ENCODE results near the gene TMEM44.
"Not testable (repeated sequence)": the region's sequence is repeated elsewhere in the genome, so short reads cannot be mapped to it uniquely, and the experiment has no call there.

Gene TMEM44

GRCh38 chr3:194554473-194555123 is 78.6 kb downstream of the TMEM44 start:
- no peak for DNase-seq (ENCODE audit: low spot score)

DNA sequence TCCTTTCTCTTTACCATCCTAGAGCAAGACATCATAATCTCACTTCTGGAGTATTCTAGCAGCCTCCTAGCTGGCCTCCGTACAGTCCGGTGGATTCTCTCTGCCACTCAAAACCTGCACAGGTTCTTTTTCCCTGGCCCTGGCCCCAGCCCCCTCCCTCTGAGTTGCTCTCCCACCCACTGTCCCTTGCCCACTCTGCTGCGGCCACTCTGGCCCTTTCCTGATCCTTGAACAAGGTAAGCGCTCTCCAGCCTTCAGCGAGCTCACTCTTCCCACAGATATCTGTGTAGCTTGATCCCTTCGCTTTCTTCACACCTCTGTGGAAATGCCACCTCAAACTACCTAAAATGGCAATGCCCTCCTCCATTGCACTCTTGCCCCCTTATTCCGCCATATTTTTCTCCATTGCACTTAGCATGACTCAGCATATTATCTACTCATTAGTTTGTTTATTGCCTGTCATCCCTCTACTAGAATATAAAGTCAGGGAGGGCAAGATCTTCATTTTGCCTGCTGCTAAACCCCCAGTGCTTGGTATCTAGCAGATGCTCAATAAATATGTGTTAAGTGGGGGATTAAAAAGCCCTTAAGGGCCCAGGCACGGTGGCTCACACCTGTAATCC is 80.8 kb downstream of the TMEM44 start:
- no peak for DNase-seq (ENCODE audit: low spot score)

DNA sequence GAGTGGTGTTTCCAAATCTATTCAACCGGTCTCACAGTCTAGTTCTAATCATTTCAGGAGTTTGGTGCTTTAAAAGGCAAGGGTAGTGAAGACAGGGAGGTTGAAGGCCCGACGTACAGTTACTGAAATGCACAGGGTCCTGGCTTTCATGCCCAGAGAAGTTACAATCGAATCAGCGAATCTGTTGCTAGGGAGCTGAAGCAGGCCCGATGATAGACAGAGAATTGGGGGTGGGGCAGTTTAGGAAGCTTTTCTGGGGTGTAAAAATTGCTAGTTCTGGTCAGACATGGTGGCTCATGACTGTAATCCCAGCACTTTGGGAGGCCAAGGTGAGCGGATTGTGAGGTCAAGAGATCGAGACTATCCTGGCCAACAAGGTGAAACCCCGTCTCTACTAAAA is 83.4 kb downstream of the TMEM44 start:
- no peak for DNase-seq (ENCODE audit: low spot score)

- no peak for DNase-seq (ENCODE audit: low spot score)
Measured at GRCh38 chr3:194548346-194549321, 84.6 kb downstream of the TMEM44 start.

GRCh38 chr3:194547042-194547441 is 86.2 kb downstream of the TMEM44 start:
- DNase-seq (ENCODE audit: low spot score), result no peak

GRCh38 chr3:194545538-194545937 is 87.7 kb downstream of the TMEM44 start:
- not testable (repeated sequence) for DNase-seq (ENCODE audit: low spot score)

- DNase-seq (ENCODE audit: low spot score), result no peak
Measured at GRCh38 chr3:194543550-194543949, 89.7 kb downstream of the TMEM44 start.

DNA sequence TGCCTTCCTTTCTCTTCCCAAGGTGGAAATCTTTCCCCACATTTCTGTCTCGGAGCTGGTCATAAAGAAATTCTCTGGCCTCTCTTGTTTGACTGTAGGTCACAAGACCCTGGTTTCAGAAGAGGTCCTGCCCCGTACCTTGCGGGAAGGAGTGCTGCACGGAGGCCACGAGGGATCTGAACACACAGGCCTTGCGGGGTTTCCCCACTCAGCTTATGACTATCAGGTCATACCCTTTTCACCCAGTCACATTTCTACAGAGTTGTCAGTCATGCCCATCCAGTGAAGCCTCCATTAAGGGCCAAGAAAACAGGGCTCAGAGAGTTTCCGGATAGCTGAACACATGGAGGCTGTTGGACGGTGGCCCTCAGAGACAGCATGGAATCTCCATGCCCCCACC is 91.7 kb downstream of the TMEM44 start:
- DNase-seq (ENCODE audit: low spot score), result no peak

- no peak for DNase-seq (ENCODE audit: low spot score)
Measured at GRCh38 chr3:194540274-194540905, 92.8 kb downstream of the TMEM44 start.

GRCh38 chr3:194539498-194539897 is 93.7 kb downstream of the TMEM44 start:
- no peak for DNase-seq (ENCODE audit: low spot score)

- DNase-seq (ENCODE audit: low spot score), result no peak
Measured at GRCh38 chr3:194537732-194538247, 95.4 kb downstream of the TMEM44 start.
